ENCODE results near the gene ZSCAN22.

DNA sequence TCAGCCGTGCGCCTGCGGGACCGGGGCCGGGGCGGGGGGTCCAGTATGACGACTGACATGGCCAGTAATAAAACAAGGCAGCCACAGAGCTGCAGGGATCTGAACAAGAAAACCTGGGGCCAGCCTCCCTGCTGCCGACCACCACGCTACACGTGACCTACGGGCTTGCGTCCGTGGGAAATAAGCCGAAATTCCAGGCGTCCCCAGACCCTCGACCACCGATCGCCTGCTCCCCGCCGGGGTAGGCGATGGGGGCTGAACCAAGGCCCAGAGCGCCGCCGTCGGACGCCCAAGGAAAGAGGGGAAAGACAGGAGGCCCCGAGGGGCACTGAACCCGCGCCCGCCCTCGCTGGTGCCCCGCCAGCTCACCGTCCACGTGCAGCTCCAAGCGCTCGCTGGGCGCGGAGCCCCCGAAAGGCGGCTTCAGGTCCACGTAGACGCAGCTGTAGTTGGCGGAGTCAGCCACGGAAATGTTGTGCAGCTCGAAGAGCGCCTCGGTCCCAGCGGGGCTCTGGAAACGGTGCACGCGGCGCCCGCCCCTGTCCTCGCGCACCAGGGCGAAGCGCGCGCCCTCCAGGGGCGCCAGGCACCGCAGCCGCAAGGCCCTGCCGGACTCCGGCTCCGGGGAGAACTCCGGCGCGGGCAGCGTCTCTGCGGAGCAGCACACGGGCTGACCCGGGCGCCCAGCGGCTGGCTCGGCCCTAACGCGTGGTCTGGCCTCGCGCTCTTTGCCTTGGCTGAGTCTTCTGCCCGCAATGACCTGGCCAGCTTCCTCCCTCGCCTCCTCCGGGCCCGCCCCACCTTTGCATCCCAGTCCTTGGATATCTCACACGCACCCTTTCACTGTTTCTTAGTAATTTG, 23.4 kb downstream of the ZSCAN22 start:
- TF ChIP-seq CTCF (IDR thresholded peaks at IDR 0.05) (no peak), POLR2A (IDR thresholded peaks at IDR 0.05) (no peak)

Data from vagina (tissue), 2 donors.